B cell (primary cell): Measurements from ENCODE around the gene PHLPP1.

Experiments used
- EZH2 ChIP-seq: IDR thresholded peaks from 2 replicates; pipeline ENCODE4 v1.6.1; 2012; ENCODE audit warnings: borderline replicate concordance, low read depth, mild to moderate bottlenecking, moderate library complexity, low read length; ENCODE audit not compliant: insufficient read depth, poor library complexity, severe bottlenecking
- TF ChIP-seq, protein P1 (sequence below): fragments of 200-600 bp; IDR thresholded peaks from one replicate; pipeline ENCODE4 v1.8.0; 2022; ENCODE audit warnings: antibody characterized with exemption, mild to moderate bottlenecking

DNA sequence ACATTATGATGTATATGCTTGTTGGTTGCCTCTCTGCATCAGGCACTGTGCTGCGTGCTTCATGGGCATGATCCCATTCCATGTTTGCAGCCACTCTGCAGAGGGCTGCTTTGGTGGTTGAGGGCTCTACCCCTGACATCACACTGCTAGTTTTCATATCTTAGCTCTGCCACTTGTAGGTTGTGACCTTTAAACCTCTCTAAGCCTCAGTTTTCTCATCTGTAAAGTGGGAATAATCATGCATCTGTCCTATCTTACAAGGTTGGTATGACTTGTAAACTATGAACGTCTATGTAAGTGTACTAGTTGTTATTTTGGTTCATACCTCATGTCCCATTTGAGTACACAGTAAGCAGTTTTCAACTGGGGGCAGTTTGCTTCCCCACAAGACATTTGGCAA is 260.4 kb downstream of the PHLPP1 start:
- TF ChIP-seq, protein P1, sequence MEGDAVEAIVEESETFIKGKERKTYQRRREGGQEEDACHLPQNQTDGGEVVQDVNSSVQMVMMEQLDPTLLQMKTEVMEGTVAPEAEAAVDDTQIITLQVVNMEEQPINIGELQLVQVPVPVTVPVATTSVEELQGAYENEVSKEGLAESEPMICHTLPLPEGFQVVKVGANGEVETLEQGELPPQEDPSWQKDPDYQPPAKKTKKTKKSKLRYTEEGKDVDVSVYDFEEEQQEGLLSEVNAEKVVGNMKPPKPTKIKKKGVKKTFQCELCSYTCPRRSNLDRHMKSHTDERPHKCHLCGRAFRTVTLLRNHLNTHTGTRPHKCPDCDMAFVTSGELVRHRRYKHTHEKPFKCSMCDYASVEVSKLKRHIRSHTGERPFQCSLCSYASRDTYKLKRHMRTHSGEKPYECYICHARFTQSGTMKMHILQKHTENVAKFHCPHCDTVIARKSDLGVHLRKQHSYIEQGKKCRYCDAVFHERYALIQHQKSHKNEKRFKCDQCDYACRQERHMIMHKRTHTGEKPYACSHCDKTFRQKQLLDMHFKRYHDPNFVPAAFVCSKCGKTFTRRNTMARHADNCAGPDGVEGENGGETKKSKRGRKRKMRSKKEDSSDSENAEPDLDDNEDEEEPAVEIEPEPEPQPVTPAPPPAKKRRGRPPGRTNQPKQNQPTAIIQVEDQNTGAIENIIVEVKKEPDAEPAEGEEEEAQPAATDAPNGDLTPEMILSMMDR = no peak
- TF ChIP-seq EZH2 = no peak
